ENCODE measurements around the gene OLFM1. TPM values are rescaled to one million over a fixed set of nuclear protein-coding genes. Genes with fewer than 3 reads are reported as not detected.

OLFM1 gene
- polyA plus RNA-seq, 1 donor from 2014 or later = 0.20 TPM

DNA sequence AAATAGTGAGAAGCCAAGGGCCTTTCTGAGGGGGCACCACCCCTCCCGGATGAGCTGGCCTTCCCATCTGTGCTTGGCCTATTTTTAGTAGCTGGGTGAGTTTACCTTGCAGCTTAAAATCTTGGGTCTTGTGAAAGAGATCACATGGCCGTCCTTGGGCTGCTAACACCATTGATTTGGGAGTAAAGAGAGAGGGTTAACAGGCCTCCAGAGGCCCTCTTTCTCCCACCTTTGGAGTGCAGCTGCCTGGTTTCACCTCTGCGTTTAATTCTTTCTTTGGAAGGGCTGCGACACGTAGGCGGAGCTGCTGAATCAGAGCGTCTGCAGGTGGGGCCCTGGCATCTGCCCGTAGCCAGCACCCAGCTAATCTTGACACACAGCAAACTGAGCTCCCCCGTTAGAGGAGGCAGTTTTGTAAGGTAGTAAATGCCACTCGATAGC, 12.8 kb downstream of the OLFM1 start:
- no peak overlapping the region for H3K27ac Mint-ChIP-seq
- H3K4me1 Mint-ChIP-seq = peaks cover 0 to 2% (median 0%) of the 10 kb centered on the region in 3 donors
- peaks cover 21% of the 10 kb centered on the region for H3K27me3 Mint-ChIP-seq
- H3K9me3 Mint-ChIP-seq = peaks cover 0 to 3% (median 0%) of the 10 kb centered on the region in 3 donors
- no peaks in the 10 kb centered on the region for H3K36me3 Mint-ChIP-seq
- no peak overlapping the region for H3K4me3 Mint-ChIP-seq

- H3K36me3 Mint-ChIP-seq = no peaks in the 10 kb centered on the region
- H3K27me3 Mint-ChIP-seq = peaks cover 18% of the 10 kb centered on the region
- peaks cover 0 to 3% (median 0%) of the 10 kb centered on the region in 3 donors for H3K9me3 Mint-ChIP-seq
- H3K4me3 Mint-ChIP-seq = no peak overlapping the region
- no peak overlapping the region for H3K27ac Mint-ChIP-seq
- peaks cover 0 to 2% (median 0%) of the 10 kb centered on the region in 3 donors for H3K4me1 Mint-ChIP-seq
These were observed 13.4 kb downstream of the OLFM1 start for GRCh38 chr9:135100725-135101410.

GRCh38 chr9:135101486-135101885, 14.0 kb downstream of the OLFM1 start:
- Mint-ChIP-seq H3K4me1 (peaks cover 0 to 2% (median 0%) of the 10 kb centered on the region in 3 donors), H3K27me3 (peaks cover 21% of the 10 kb centered on the region), H3K36me3 (no peaks in the 10 kb centered on the region), H3K4me3 (no peak overlapping the region), H3K9me3 (peaks cover 0 to 3% (median 0%) of the 10 kb centered on the region in 3 donors), H3K27ac (no peak overlapping the region)

- Mint-ChIP-seq H3K27ac (peak overlapping the region in 1 of 3 donors; percentile 35), H3K4me1 (peaks cover 0 to 2% (median 0%) of the 10 kb centered on the region in 3 donors), H3K36me3 (no peaks in the 10 kb centered on the region), H3K9me3 (peaks cover 0 to 3% (median 0%) of the 10 kb centered on the region in 3 donors), H3K4me3 (no peak overlapping the region), H3K27me3 (peaks cover 24% of the 10 kb centered on the region)
These were observed 14.5 kb downstream of the OLFM1 start for GRCh38 chr9:135101926-135102325.

DNA sequence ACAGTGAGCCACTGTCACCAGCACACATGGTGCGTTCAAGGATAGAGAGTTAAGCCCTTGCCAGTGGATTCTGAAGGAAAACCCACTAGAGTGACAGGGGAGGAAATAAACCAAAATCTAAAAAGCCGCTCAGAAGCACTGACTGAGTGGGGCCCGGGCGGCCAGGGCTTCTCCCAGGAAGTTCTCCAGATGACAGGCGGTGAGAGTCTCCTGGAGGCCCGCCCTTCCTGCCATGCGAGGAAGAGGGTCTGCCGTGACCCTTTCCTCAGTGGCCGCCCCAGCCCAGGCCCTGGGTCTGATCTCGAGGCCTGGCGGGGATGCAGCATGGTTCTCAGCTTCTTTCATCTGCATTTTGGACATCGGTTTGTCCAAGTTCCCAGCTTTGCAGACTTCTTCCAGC, 14.9 kb downstream of the OLFM1 start:
- Mint-ChIP-seq H3K36me3 (no peaks in the 10 kb centered on the region), H3K27ac (peak overlapping the region in 1 of 3 donors; percentile 35), H3K9me3 (peaks cover 0 to 3% (median 0%) of the 10 kb centered on the region in 3 donors), H3K27me3 (peaks cover 24% of the 10 kb centered on the region), H3K4me1 (peaks cover 0 to 2% (median 0%) of the 10 kb centered on the region in 3 donors), H3K4me3 (no peak overlapping the region)

- Mint-ChIP-seq H3K27me3 (peaks cover 28% of the 10 kb centered on the region), H3K9me3 (peaks cover 0 to 3% (median 0%) of the 10 kb centered on the region in 3 donors), H3K4me3 (no peak overlapping the region), H3K36me3 (no peaks in the 10 kb centered on the region), H3K4me1 (peaks cover 0 to 2% (median 0%) of the 10 kb centered on the region in 3 donors), H3K27ac (no peak overlapping the region)
These were observed 15.6 kb downstream of the OLFM1 start for GRCh38 chr9:135103001-135103446.

DNA sequence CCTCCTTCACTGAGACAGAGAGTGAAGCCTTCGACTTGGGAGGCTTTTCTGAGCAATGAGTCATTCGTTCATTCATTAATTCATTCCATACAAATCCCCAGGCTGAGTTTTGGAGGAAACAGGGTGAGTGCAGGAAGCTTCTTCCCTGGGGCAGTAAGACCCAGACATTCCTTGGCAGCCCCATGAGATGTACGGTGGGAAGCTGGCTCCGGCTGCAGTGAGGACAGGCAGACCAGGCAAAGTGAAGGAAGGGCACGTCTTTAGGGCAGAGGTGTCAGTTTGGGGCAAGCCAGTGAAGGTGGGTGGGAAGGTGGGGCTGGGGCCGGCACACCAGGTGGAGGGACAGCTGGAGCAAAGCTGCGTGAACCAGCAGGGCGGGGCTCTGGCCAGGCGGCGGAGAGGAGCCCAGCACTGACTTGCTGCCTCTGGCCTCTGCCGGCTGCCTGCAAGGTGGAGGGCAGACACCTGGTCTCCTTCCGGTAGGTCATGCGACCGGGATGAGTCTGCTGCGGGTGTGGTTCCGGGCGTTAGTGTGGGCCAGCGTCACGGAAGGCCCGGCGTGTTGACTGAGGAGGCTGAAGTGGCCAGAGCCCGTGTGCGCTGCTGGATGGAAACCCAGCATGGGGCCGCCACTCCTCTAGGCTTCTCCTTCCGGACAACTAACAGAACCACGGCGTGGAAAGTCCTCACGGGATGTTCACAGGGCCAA, 16.6 kb downstream of the OLFM1 start:
- Mint-ChIP-seq H3K4me1 (peaks cover 0 to 2% (median 0%) of the 10 kb centered on the region in 3 donors), H3K36me3 (no peaks in the 10 kb centered on the region), H3K4me3 (no peak overlapping the region), H3K27ac (no peak overlapping the region), H3K27me3 (peaks cover 27% of the 10 kb centered on the region), H3K9me3 (peaks cover 0 to 3% (median 0%) of the 10 kb centered on the region in 3 donors)

DNA sequence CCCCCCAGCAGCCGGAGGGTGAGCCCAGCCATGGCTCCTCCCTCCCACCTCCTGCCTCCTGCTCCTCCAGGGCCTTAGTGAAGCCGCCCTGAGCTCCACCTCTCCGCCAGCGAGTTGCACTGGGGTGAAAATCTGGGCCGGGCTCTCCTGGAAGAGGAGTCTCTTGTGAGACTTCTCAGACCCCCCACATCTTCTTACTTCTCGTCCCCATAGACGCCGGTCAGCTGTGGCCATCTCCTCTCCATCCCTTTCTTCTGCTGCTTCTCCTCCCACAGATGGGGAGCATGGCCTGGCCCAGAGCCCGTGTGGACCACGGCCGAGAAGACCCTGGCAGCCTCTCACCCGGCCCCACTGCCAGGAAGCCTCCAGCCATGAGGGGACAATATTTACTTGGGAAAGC, 17.3 kb downstream of the OLFM1 start:
- Mint-ChIP-seq H3K27ac (no peak overlapping the region), H3K27me3 (peaks cover 27% of the 10 kb centered on the region)

GRCh38 chr9:135105211-135105745, 17.8 kb downstream of the OLFM1 start:
- H3K9me3 Mint-ChIP-seq = no peaks in the 10 kb centered on the region
- H3K4me3 Mint-ChIP-seq = no peak overlapping the region
- peaks cover 0 to 2% (median 0%) of the 10 kb centered on the region in 3 donors for H3K4me1 Mint-ChIP-seq
- peaks cover 31% of the 10 kb centered on the region for H3K27me3 Mint-ChIP-seq
- no peaks in the 10 kb centered on the region for H3K36me3 Mint-ChIP-seq
- no peak overlapping the region for H3K27ac Mint-ChIP-seq

More for the DNA sequence above, 17.3 kb downstream of the OLFM1 start:
- Mint-ChIP-seq H3K36me3 (no peaks in the 10 kb centered on the region), H3K4me1 (peaks cover 0 to 2% (median 0%) of the 10 kb centered on the region in 3 donors), H3K4me3 (no peak overlapping the region), H3K9me3 (no peaks in the 10 kb centered on the region)

DNA sequence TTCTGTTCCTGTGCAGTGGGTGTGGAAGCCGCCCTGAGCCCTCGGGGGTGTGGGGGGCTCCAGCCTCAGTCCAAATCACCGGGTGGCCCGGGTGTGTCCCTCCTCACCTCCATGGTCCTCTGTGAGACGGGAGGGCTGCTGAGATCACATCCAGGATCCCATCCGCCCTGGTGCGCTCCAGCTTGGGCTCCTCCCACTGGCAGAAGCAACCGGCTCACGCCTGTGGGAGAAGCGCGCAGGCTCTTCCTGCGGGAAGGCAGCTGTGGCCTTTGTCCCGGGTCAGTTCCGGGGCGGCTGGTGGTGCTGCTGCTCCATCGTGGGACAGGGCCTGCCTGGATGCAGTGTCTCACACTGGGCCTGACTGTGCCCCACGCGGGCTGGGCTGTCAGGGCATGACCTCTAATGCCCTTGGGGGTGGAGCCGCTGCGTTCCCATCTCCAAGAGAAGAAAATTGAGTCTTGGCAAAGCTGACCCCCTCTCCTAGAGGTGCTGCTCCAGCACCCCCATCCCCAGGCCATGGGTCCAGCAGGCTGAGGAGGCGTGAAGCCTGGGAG, 18.5 kb downstream of the OLFM1 start:
- Mint-ChIP-seq H3K4me1 (peaks cover 0 to 2% (median 0%) of the 10 kb centered on the region in 3 donors), H3K36me3 (no peaks in the 10 kb centered on the region), H3K27me3 (peaks cover 29% of the 10 kb centered on the region), H3K27ac (no peak overlapping the region), H3K4me3 (no peak overlapping the region), H3K9me3 (no peaks in the 10 kb centered on the region)

GRCh38 chr9:135106551-135107270, 19.2 kb downstream of the OLFM1 start:
- Mint-ChIP-seq H3K36me3 (no peaks in the 10 kb centered on the region), H3K27me3 (peaks cover 32% of the 10 kb centered on the region), H3K27ac (no peak overlapping the region), H3K4me3 (no peak overlapping the region), H3K4me1 (peaks cover 0 to 2% (median 0%) of the 10 kb centered on the region in 3 donors), H3K9me3 (no peaks in the 10 kb centered on the region)

- H3K4me1 Mint-ChIP-seq = peaks cover 0 to 2% (median 0%) of the 10 kb centered on the region in 3 donors
- H3K27ac Mint-ChIP-seq = no peak overlapping the region
- peaks cover 34% of the 10 kb centered on the region for H3K27me3 Mint-ChIP-seq
- no peaks in the 10 kb centered on the region for H3K36me3 Mint-ChIP-seq
- H3K9me3 Mint-ChIP-seq = no peaks in the 10 kb centered on the region
- no peak overlapping the region for H3K4me3 Mint-ChIP-seq
These were observed 20.2 kb downstream of the OLFM1 start for GRCh38 chr9:135107581-135108235.

DNA sequence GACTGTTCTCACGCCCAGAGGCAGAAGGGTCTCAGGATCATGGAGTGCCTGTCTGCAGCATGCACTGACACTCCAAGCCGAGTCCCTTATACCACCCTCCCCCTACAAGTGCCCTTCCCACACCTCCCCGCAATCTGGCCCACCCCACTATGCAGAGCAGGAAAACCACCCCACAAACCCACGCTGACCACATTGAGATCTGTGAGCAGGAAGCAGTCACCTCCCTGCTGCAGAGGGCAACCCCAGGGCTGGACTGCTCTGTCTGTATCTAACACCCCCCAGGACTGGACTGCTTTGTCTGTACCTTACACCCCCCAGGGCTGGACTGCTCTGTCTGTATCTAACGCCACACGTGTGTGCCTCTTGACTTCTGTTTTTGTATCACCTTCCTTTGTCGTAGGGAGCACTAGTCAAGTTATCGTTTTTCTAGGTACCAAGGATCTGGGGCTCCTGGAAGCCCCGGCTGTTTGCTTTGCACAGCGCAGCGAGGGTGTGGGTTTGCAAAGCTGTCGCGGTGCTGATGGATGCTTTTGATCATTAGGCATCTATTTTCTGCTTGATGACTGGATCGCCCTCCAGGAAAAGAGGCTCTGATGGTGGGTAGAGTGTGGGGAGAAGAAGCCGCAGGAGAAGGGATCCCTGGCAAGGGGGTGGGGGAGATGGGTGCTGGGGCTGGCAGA, 21.5 kb downstream of the OLFM1 start:
- Mint-ChIP-seq H3K4me3 (no peak overlapping the region), H3K4me1 (peaks cover 0 to 2% (median 0%) of the 10 kb centered on the region in 3 donors), H3K36me3 (no peaks in the 10 kb centered on the region), H3K27me3 (peaks cover 31% of the 10 kb centered on the region), H3K9me3 (no peaks in the 10 kb centered on the region), H3K27ac (no peak overlapping the region)
